ENCODE data around the gene GPX3.

DNA sequence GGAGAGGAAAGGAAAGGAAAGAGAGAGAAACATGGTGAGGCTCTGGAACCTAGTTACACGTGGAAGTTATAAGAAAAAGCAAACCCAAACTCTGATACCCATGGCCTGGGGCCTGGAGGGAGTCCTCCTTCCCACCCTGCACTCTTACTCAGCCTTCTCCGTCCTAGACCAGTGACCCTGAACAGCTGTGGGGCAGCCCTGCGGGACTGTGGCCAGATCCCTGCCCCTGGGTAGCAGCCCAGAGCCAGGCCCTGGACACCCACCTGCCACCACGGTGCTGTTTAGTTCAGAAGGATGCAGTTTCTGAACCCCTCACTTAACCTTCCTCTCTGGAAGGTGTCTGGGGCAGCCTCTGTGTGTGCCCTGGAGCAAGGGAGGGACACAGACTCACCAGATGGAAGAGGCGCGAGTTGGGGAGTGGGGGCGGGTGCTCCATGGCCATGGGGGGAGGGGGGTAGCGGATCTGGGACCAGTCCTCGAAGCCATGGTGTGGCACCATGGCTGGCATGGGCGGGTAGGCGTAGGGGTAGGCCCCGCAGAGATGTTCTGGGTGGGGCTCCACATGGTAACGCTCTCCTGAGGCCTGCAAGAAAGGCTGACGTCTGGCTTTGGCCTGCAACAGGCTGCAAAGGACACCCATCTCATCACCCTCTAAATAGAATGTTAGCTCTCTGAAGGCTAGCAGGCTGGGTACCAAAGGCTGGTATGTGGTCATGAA lies 13.0 kb downstream of the GPX3 start:
- TF ChIP-seq, protein P1, sequence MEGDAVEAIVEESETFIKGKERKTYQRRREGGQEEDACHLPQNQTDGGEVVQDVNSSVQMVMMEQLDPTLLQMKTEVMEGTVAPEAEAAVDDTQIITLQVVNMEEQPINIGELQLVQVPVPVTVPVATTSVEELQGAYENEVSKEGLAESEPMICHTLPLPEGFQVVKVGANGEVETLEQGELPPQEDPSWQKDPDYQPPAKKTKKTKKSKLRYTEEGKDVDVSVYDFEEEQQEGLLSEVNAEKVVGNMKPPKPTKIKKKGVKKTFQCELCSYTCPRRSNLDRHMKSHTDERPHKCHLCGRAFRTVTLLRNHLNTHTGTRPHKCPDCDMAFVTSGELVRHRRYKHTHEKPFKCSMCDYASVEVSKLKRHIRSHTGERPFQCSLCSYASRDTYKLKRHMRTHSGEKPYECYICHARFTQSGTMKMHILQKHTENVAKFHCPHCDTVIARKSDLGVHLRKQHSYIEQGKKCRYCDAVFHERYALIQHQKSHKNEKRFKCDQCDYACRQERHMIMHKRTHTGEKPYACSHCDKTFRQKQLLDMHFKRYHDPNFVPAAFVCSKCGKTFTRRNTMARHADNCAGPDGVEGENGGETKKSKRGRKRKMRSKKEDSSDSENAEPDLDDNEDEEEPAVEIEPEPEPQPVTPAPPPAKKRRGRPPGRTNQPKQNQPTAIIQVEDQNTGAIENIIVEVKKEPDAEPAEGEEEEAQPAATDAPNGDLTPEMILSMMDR (IDR thresholded peaks at IDR 0.05; ENCODE audit: low read depth, low read length), result no peak
- no peak for TF ChIP-seq EZH2phosphoT487 (IDR thresholded peaks at IDR 0.05; ENCODE audit: low read depth)

Measured in OCI-LY3 (cell line).